ENCODE measurements around the gene SGSM2.

The SGSM2 gene

DNA sequence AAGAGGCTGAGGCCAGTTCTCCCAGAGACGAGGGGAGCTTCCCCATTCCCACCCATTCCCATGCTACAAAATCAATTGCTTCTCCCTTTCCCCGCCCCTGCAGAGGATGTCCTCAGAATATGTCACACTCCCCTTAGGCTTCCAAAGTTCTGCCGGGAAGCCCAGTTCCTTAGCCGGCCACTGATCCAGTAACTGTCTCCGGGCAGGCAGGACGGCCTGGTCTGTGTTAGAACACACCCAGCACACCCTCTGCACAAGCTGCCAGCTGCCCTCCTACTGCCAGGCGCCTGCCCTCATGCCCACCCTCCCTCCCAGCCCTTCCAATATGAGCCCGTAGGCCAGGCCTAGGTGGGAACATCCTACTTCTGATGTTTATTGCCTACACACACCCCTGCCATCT lies 31.1 kb downstream of the SGSM2 start:
- Histone ChIP-seq H3K4me1 (ENCODE audit: insufficient read depth, low read length, severe bottlenecking) (no peaks in the 10 kb centered on the region), H3K79me2 (ENCODE audit: insufficient read depth, low read length) (no peaks in the 10 kb centered on the region), H3K9me3 (ENCODE audit: low read length) (no peaks in the 10 kb centered on the region), H3K27me3 (ENCODE audit: insufficient read depth, low read length) (no peaks in the 10 kb centered on the region), H3K4me2 (ENCODE audit: low read length) (no peak overlapping the region), H3K4me3 (ENCODE audit: low read depth, low read length, poor library complexity, severe bottlenecking) (no peak overlapping the region), H3K36me3 (ENCODE audit: insufficient read depth, low read length) (peaks cover 18% of the 10 kb centered on the region; the same call in 1 of the 2 replicates), H3F3A (ENCODE audit: insufficient read depth, low read length) (no peaks in the 10 kb centered on the region), H4K20me1 (ENCODE audit: insufficient read depth, low read length) (no peaks in the 10 kb centered on the region), H2AFZ (ENCODE audit: low read length) (no peak overlapping the region), H3K9ac (ENCODE audit: low read length) (no peak overlapping the region), H3K27ac (ENCODE audit: low read depth, low read length, poor library complexity, severe bottlenecking) (no peak overlapping the region), H3K9me2 (ENCODE audit: low read depth, low read length) (no peaks in the 10 kb centered on the region)
- TF ChIP-seq, protein P1, sequence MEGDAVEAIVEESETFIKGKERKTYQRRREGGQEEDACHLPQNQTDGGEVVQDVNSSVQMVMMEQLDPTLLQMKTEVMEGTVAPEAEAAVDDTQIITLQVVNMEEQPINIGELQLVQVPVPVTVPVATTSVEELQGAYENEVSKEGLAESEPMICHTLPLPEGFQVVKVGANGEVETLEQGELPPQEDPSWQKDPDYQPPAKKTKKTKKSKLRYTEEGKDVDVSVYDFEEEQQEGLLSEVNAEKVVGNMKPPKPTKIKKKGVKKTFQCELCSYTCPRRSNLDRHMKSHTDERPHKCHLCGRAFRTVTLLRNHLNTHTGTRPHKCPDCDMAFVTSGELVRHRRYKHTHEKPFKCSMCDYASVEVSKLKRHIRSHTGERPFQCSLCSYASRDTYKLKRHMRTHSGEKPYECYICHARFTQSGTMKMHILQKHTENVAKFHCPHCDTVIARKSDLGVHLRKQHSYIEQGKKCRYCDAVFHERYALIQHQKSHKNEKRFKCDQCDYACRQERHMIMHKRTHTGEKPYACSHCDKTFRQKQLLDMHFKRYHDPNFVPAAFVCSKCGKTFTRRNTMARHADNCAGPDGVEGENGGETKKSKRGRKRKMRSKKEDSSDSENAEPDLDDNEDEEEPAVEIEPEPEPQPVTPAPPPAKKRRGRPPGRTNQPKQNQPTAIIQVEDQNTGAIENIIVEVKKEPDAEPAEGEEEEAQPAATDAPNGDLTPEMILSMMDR (IDR thresholded peaks at IDR 0.05; ENCODE audit: low read length) = no peak
- no peak for TF ChIP-seq EZH2 (IDR thresholded peaks at IDR 0.05; ENCODE audit: borderline replicate concordance, low read length)

DNA sequence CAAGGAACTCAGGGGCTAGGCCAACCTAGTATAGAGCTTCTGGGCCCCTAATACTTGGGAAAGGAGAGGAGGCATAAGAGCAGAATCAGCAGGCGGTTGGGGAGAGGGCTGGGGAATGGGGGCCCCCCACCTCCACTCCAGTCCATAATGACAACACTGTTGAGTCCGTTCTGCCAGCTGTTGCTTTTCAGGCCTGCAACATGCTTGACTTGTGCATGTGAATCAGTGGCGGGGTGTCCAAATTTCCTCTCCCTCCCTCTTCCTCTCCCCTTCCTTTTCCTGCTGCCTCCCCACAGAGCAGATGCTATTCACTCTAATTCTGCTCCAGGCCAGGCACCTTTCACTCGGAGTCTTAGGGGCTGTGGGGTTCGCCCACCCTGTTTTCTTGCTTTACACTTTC lies 31.7 kb downstream of the SGSM2 start:
- Histone ChIP-seq H3K9me2 (ENCODE audit: low read depth, low read length) (no peaks in the 10 kb centered on the region), H3K79me2 (ENCODE audit: insufficient read depth, low read length) (no peaks in the 10 kb centered on the region), H3K36me3 (ENCODE audit: insufficient read depth, low read length) (peaks cover 11% of the 10 kb centered on the region; the same call in 1 of the 2 replicates), H3F3A (ENCODE audit: insufficient read depth, low read length) (no peaks in the 10 kb centered on the region), H3K9ac (ENCODE audit: low read length) (no peak overlapping the region), H3K27me3 (ENCODE audit: insufficient read depth, low read length) (no peaks in the 10 kb centered on the region), H3K27ac (ENCODE audit: low read depth, low read length, poor library complexity, severe bottlenecking) (no peak overlapping the region), H3K4me3 (ENCODE audit: low read depth, low read length, poor library complexity, severe bottlenecking) (no peak overlapping the region), H3K4me2 (ENCODE audit: low read length) (no peak overlapping the region), H3K4me1 (ENCODE audit: insufficient read depth, low read length, severe bottlenecking) (no peaks in the 10 kb centered on the region), H3K9me3 (ENCODE audit: low read length) (no peaks in the 10 kb centered on the region), H4K20me1 (ENCODE audit: insufficient read depth, low read length) (no peaks in the 10 kb centered on the region), H2AFZ (ENCODE audit: low read length) (no peak overlapping the region)
- no peak for TF ChIP-seq EZH2 (IDR thresholded peaks at IDR 0.05; ENCODE audit: borderline replicate concordance, low read length)
- TF ChIP-seq, protein P1 (IDR thresholded peaks at IDR 0.05; ENCODE audit: low read length) = no peak

DNA sequence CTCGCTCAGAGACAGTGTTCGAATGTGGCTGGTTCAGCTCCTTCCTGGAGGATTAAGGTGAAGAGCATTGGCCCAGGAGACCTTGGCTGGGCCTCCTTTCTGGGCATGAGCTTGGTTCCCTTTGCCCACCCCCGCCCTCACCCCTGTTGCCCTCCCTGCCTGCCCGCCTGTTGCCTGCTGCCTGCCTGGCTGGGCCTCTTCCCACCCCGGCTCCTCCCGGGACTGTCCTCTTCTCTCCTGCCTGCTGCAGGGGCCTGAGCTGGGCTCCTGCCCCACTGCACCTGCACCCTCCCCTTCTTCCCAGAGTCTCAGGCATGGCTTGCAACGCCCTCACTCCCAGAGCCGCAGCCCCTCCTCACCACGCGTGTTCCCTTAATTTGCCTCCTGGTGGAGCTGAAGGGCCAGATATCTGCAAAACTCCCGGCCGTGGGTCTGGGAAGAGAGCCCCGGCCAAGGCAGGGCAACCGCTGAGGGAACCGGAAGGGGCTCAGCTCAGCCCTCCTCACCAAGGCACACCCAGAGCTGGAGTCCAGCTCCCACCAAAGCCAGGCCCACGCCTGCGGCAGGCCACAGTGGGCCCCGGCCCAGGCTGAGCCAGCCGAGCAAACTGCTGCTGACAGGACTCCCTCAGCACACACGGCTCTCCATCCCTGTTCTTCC lies 32.4 kb downstream of the SGSM2 start:
- Histone ChIP-seq H3K27ac (ENCODE audit: low read depth, low read length, poor library complexity, severe bottlenecking) (no peak overlapping the region), H3K4me3 (ENCODE audit: low read depth, low read length, poor library complexity, severe bottlenecking) (no peak overlapping the region), H3K4me2 (ENCODE audit: low read length) (no peak overlapping the region), H3K27me3 (ENCODE audit: insufficient read depth, low read length) (no peaks in the 10 kb centered on the region), H3K4me1 (ENCODE audit: insufficient read depth, low read length, severe bottlenecking) (no peaks in the 10 kb centered on the region), H3K79me2 (ENCODE audit: insufficient read depth, low read length) (no peaks in the 10 kb centered on the region), H3K9ac (ENCODE audit: low read length) (no peak overlapping the region), H3K36me3 (ENCODE audit: insufficient read depth, low read length) (peaks cover 4% of the 10 kb centered on the region; the same call in 1 of the 2 replicates), H3K9me2 (ENCODE audit: low read depth, low read length) (no peaks in the 10 kb centered on the region), H2AFZ (ENCODE audit: low read length) (no peak overlapping the region), H3K9me3 (ENCODE audit: low read length) (no peaks in the 10 kb centered on the region), H3F3A (ENCODE audit: insufficient read depth, low read length) (no peaks in the 10 kb centered on the region), H4K20me1 (ENCODE audit: insufficient read depth, low read length) (no peaks in the 10 kb centered on the region)
- no peak for TF ChIP-seq EZH2 (IDR thresholded peaks at IDR 0.05; ENCODE audit: borderline replicate concordance, low read length)
- TF ChIP-seq, protein P1 (IDR thresholded peaks at IDR 0.05; ENCODE audit: low read length) = no peak
